ENCODE results near the gene ANG.

The ANG gene

DNA sequence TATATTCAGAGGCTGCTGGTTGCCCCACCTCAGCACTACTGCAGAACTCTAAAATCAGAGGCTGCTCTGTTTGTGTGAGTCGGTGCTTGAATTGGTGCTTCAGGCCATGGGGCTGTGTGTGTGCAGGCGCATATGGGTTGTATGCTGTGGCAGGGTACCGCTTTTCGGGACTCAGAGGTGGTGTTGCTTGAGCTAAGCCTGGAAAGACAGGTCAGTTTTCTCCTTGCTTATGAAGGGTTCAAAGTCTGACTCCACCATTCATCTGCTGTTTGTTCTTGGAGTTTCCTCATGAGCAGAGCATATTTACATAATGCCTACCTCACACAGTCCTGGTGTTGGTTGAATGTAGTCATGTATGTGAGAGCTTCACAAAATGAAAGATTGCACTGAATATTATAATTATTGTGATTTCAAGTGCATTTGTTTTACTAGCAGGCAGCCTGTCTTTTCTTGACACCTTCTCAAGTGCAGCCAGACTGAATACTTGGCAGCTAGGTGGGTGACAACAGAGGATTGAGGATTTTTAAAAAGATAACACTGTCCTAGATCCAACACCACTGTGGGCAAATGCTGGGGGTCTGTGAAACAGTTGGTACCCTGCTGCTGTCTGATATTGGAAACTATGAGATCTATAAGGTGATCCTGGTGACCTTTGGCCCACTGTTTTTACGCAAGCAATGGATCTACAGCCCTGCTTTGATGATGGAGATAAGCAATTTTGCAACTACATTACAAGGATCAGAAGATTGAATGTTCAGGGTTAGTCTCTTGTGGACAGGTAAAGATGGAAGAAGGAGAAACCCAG lies 1.0 kb upstream of the ANG start:
- no peak overlapping the region for H3K27ac ChIP-seq
- no peaks in the 10 kb centered on the region for H3K36me3 ChIP-seq
- TF ChIP-seq, protein P1, sequence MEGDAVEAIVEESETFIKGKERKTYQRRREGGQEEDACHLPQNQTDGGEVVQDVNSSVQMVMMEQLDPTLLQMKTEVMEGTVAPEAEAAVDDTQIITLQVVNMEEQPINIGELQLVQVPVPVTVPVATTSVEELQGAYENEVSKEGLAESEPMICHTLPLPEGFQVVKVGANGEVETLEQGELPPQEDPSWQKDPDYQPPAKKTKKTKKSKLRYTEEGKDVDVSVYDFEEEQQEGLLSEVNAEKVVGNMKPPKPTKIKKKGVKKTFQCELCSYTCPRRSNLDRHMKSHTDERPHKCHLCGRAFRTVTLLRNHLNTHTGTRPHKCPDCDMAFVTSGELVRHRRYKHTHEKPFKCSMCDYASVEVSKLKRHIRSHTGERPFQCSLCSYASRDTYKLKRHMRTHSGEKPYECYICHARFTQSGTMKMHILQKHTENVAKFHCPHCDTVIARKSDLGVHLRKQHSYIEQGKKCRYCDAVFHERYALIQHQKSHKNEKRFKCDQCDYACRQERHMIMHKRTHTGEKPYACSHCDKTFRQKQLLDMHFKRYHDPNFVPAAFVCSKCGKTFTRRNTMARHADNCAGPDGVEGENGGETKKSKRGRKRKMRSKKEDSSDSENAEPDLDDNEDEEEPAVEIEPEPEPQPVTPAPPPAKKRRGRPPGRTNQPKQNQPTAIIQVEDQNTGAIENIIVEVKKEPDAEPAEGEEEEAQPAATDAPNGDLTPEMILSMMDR (IDR thresholded peaks at IDR 0.05): no peak
- H3K4me1 ChIP-seq (ENCODE audit: control insufficient read depth in 1 of 2, insufficient read depth in 1 of 2, low read depth in 1 of 2, low read length in 1 of 2): peaks cover 28 to 29% of the 10 kb centered on the region in 2 experiments
- H3K9me3 ChIP-seq: no peaks in the 10 kb centered on the region
- H3K4me3 ChIP-seq (ENCODE audit: low read depth in 1 of 2, low read length in 1 of 2): no peak overlapping the region
- H3K27me3 ChIP-seq: peaks cover 35% of the 10 kb centered on the region

DNA sequence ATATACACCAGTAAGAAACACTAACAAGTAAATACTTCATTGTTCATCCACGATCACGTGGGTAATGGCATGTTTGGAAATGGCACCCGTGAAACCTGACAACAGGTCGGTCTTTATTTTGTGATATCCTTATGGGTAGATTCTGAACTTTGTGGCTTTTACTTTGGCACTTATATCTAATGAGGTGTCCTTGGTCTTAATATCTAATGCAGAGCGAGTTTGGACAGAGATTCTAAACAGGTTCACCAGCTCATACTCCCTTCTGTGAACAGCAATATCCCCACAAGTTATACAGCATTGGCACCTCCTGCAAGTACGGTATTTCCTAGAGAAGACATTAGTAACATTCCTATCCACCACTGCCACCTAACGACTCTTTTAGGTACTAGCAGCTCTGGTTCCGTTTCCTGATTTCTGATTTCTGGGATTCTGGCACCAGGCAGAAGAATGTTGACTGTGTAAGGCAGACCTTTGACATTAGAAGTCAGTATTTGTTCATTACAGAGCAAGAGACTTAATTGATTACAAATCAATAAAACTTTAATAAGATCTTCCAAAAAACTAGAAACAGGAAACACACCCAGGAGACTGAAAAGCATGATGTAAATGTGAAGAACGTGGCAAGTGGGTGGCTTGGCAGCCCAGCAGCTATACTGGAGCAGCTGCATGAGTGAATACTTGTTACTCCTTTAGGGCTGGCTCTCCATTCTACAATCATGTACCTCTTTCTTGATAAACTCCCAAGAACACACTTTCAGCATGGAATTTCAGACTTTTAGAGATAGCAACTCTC lies 2.5 kb downstream of the ANG start:
- no peaks in the 10 kb centered on the region for H3K9me3 ChIP-seq
- no peaks in the 10 kb centered on the region for H3K4me1 ChIP-seq (ENCODE audit: control insufficient read depth in 1 of 2, insufficient read depth in 1 of 2, low read depth in 1 of 2, low read length in 1 of 2)
- no peak overlapping the region for H3K27ac ChIP-seq
- TF ChIP-seq, protein P1 (IDR thresholded peaks at IDR 0.05): peak; percentile 88
- no peak overlapping the region for H3K4me3 ChIP-seq (ENCODE audit: low read depth in 1 of 2, low read length in 1 of 2)
- H3K36me3 ChIP-seq: no peaks in the 10 kb centered on the region
- peaks cover 4% of the 10 kb centered on the region for H3K27me3 ChIP-seq

DNA sequence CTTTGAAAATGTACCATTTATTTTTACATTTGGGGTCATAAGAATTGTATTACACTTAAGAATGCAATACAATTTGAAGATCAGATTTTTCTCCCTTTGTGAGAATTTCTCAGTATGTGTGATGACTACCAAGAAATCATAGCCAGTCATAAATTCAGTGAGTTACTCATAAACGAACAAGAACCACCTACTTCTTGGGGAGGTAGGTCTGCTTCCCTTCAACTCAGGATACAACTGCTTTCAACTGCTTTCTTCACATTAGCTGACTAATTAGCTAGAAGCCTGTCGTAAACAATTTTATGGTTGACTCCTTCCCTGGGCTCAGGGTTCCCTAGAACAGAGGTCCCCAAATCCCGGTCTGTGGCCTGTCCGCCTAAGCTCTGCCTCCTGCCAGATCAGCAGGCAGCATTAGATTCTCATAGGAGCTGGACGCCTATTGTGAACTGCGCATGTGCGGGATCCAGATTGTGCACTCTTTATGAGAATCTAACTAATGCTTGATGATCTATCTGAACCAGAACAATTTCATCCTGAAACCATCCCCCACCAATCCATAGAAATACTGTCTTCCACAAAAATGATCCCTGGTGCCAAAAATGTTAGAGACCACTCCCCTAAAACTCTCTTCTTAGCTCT lies 3.7 kb downstream of the ANG start:
- no peaks in the 10 kb centered on the region for H3K36me3 ChIP-seq
- H3K4me1 ChIP-seq (ENCODE audit: control insufficient read depth in 1 of 2, insufficient read depth in 1 of 2, low read depth in 1 of 2, low read length in 1 of 2): no peaks in the 10 kb centered on the region
- H3K27ac ChIP-seq: no peak overlapping the region
- H3K4me3 ChIP-seq (ENCODE audit: low read depth in 1 of 2, low read length in 1 of 2): no peak overlapping the region
- H3K9me3 ChIP-seq: no peaks in the 10 kb centered on the region
- H3K27me3 ChIP-seq: no peaks in the 10 kb centered on the region
- TF ChIP-seq, protein P1 (IDR thresholded peaks at IDR 0.05): no peak

DNA sequence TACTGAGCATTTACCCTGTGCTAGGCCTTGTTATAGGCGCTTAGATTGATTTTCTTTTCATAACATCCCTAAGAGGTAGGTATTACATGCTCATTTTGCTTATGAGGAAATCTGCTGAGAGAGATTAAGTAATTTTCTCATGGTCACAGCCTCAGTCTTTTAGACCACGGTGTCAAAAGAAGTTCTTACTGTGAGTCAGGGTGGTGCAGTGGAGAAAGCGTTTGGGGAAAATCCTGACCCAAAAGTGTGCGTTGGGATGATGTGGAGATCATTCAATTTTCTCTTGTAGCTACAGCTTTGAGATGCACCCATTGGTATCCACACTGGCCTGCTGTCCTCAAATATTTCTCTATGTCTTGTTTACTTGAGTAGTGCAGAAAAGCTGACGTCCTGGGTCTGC lies 8.2 kb downstream of the ANG start:
- Histone ChIP-seq H3K4me1 (ENCODE audit: control insufficient read depth in 1 of 2, insufficient read depth in 1 of 2, low read depth in 1 of 2, low read length in 1 of 2) (no peaks in the 10 kb centered on the region), H3K27me3 (no peaks in the 10 kb centered on the region), H3K9me3 (no peaks in the 10 kb centered on the region), H3K36me3 (no peaks in the 10 kb centered on the region), H3K4me3 (ENCODE audit: low read depth in 1 of 2, low read length in 1 of 2) (no peak overlapping the region), H3K27ac (no peak overlapping the region)
- TF ChIP-seq, protein P1 (IDR thresholded peaks at IDR 0.05): no peak

DNA sequence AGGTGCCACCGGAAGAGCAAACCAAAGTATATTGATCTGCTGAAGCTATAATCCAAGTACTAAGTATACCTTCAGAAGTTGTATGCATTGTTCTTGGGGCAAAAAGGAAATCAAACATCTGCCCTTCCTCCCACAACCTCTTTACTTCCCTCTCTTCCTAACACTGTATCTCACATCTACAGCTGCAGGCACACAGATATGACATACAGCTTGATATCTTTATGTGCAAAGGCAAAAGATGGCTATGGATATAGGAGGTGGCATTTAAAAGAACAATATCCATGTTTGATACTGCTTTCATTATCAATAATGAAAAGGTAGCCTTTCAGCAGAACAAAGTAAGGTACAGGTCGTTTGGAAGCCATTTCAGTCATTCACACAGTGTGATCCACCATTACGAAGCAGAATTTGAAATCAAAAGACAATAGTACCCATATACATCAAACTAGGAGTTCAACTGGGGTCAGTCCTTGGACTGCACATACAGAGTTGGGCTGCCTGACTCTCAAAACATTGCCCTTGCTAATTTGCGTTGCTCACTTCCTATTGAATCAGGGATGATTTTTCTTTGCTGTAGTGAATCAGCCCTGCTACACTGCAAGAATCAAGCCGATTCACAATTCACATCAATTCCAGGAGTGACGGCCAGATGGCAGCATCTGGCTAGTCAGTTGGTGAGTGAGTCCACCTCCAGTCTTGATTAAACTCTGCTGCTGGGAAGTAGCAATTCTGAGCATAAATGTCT lies 8.9 kb downstream of the ANG start:
- Histone ChIP-seq H3K4me1 (ENCODE audit: control insufficient read depth in 1 of 2, insufficient read depth in 1 of 2, low read depth in 1 of 2, low read length in 1 of 2) (no peaks in the 10 kb centered on the region), H3K27ac (no peak overlapping the region), H3K4me3 (ENCODE audit: low read depth in 1 of 2, low read length in 1 of 2) (no peak overlapping the region), H3K9me3 (no peaks in the 10 kb centered on the region), H3K36me3 (no peaks in the 10 kb centered on the region), H3K27me3 (no peaks in the 10 kb centered on the region)
- TF ChIP-seq, protein P1 (IDR thresholded peaks at IDR 0.05): peak; percentile 88
